GM21390 (cell line): ENCODE results near the gene HOXC10.

ENCODE experiments used
- ATAC-seq: cut with Tn5 transposase; IDR thresholded peaks from one replicate; pipeline ENCODE4 v1.9.1; 2021; ENCODE audit not compliant: unreplicated experiment

HOXC10 gene

GRCh38 chr12:53984901-53985691 is at the start of gene HOXC10:
HOXC10 (plus strand) TSS chr12:53985146; CDS start chr12:53985260, 114 bp downstream.
- no peak for ATAC-seq

- ATAC-seq: no peak
Measured at GRCh38 chr12:53935383-53936341, 49.3 kb upstream of the HOXC10 start.

GRCh38 chr12:53937099-53937498 is 47.8 kb upstream of the HOXC10 start:
- ATAC-seq: no peak

DNA sequence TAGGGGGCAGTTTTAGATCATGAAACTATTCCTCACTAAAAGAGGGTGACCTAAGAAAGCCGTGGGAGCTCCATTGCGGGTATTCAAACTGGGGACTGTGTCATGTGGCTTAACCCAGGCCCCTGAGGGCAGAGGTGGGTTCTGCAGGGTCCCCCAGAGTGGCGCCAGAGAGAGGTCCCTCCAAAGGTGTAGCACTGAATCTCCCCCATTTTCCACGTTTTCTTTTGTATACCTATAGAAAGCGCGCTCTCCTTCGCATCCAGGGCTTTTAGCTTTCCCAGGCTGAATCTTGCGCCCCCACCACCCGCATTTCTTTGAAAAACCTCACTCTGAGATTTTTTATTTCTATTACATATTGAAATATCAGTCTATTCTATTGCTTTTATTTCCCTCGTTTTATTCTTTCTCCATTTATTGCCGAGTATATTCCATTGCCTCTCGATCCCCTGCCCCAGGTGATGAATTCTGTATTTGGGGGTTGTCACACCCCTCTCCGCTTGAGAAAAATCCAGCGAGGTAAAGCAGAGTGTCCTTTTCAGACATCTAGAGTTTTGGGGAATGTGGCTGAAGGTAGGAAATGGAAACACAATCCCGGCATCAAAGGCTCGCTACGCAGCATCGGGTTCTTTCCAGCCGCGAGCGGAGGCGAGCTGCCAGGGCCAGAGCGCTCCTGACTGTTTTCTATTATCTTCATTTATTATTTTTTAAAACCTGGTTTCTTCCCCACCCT is 47.2 kb upstream of the HOXC10 start:
- no peak for ATAC-seq

- ATAC-seq: no peak
Measured at GRCh38 chr12:53938326-53939140, 46.4 kb upstream of the HOXC10 start, which contains the start of gene HOXC13. HOXC13 (plus strand) TSS chr12:53938831; CDS start chr12:53938907, 76 bp downstream.

GRCh38 chr12:53939141-53940108 is 45.5 kb upstream of the HOXC10 start:
- ATAC-seq: no peak

GRCh38 chr12:53940443-53941014 is 44.4 kb upstream of the HOXC10 start:
- no peak for ATAC-seq

- no peak for ATAC-seq
Measured at GRCh38 chr12:53941187-53941586, 43.8 kb upstream of the HOXC10 start.

- no peak for ATAC-seq
Measured at GRCh38 chr12:53941750-53942149, 43.2 kb upstream of the HOXC10 start.

- no peak for ATAC-seq
Measured at GRCh38 chr12:53942467-53942997, 42.4 kb upstream of the HOXC10 start.

- ATAC-seq: no peak
Measured at GRCh38 chr12:53944209-53944608, 40.7 kb upstream of the HOXC10 start.

- no peak for ATAC-seq
Measured at GRCh38 chr12:53944907-53945847, 39.8 kb upstream of the HOXC10 start.

DNA sequence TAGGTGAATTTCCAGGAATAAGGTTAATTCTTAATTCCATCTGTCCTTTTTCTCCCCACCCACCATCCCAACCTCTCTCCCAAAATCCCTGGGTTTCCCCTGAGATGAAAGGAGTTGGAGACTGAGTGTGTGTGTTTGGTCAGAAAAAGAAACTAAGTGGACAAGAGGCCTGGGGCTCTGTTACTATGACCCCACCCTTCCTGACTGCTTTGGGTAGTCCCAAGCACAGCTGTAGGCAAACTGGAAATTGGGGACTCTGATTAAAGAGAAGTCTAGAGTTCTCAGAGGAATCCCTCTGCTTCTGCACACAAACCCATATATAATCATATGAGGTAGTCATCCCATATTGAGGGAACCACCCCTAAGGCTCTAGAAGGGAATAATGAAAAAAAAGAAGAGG is 37.2 kb upstream of the HOXC10 start:
- ATAC-seq: no peak

- ATAC-seq: no peak
Measured at GRCh38 chr12:53948650-53949593, 36.0 kb upstream of the HOXC10 start.

- ATAC-seq: no peak
Measured at GRCh38 chr12:53949631-53950436, 35.1 kb upstream of the HOXC10 start.

DNA sequence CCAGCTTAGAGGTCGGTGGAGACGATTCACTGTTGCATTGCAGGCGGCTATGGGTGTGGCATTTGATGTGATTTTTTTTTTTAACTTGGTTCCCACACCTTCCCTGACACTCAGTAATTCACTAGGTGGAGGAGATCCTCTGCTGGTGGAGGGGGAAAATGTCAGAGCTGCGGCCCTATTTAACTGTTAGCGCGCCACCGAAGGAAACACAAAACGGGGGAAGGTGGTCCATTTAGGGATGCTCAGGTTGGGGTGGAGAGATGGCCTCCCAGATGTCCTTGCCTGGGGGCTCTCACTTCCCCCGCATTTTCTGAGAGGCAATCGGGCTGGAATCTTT is 34.5 kb upstream of the HOXC10 start:
- ATAC-seq: no peak
